GM19193 (cell line): ENCODE measurements around the gene VIPR2.

Experiments
- POLR2A ChIP-seq: IDR thresholded peaks from 4 replicates; pipeline ENCODE4 v1.6.1; 2011; ENCODE audit not compliant: insufficient read depth, insufficient read length; ENCODE audit errors: extremely low read depth

Gene VIPR2

GRCh38 chr7:159040912-159041711 lies 103.6 kb downstream of the VIPR2 start:
- TF ChIP-seq POLR2A = no peak

DNA sequence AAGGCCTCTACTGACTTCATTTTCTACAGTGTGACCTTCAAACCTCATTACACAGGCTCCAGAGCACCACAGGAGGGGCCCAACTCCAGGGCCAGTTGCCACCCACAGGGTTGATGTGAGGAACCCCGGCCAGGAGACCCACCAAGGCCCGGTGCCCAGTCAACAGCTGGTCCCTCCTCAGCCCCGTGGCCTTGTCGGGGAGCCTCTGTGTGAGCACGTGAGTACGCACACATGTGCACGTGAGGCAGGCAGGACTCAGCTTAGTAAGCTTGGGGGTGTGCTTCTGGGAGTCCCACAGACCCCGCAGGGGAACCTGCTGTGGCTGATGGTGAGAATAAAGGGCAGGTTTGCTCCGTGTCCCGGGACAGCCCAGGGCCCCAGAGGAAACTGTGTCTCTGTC lies 104.5 kb downstream of the VIPR2 start:
- no peak for TF ChIP-seq POLR2A

GRCh38 chr7:159039716-159040115 lies 105.0 kb downstream of the VIPR2 start:
- no peak for TF ChIP-seq POLR2A

DNA sequence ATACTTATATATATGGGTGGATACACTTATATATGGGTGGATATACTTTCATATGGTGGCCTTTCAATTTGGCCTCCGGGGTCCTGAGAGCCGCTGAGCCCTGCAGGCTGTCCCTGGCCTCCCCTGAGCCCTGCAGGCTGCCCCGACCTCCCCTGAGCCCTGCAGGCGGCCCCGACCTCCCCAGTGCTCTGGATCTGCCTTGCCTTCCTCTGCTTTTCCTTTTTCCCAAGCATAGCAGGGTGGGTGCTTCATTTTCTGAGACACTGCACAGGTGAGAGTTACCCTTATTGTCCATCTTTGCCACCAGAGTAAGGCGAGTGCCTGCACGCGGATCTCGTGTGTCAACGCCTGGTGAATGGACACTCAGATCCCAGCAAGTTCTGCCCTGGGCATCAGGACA lies 106.6 kb downstream of the VIPR2 start:
- TF ChIP-seq POLR2A = no peak

- TF ChIP-seq POLR2A = no peak
Measured at GRCh38 chr7:159036916-159037605, 107.6 kb downstream of the VIPR2 start.

DNA sequence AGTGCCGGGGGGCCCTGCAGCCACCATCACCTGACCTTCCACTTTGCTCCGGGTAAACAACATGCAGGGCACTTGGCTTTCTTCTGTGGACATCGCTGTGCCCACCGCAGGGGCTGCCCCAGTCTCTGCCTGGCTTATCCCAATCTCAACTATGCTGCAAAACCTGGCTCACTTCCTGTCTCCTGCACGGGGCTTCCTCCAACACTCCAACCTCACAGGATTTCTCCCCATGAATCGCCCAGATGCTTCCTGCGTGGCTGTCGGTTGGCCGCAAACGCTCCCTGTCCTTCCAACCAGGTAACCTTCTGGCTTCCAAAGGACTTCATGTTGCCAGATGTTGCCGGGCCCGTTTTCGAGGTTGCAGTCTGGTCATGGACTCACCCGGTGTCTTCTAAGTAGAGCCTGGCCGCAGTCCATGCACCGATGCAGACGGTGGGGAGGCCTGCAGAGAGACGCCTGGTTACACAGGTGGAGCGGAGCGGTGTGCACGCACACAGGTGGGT lies 109.0 kb downstream of the VIPR2 start:
- no peak for TF ChIP-seq POLR2A

- no peak for TF ChIP-seq POLR2A
Measured at GRCh38 chr7:159034988-159035387, 109.7 kb downstream of the VIPR2 start.

GRCh38 chr7:159034394-159034793 lies 110.3 kb downstream of the VIPR2 start:
- no peak for TF ChIP-seq POLR2A

GRCh38 chr7:159033956-159034355 lies 110.7 kb downstream of the VIPR2 start:
- TF ChIP-seq POLR2A = no peak

GRCh38 chr7:159033473-159033825 lies 111.2 kb downstream of the VIPR2 start:
- TF ChIP-seq POLR2A = no peak

DNA sequence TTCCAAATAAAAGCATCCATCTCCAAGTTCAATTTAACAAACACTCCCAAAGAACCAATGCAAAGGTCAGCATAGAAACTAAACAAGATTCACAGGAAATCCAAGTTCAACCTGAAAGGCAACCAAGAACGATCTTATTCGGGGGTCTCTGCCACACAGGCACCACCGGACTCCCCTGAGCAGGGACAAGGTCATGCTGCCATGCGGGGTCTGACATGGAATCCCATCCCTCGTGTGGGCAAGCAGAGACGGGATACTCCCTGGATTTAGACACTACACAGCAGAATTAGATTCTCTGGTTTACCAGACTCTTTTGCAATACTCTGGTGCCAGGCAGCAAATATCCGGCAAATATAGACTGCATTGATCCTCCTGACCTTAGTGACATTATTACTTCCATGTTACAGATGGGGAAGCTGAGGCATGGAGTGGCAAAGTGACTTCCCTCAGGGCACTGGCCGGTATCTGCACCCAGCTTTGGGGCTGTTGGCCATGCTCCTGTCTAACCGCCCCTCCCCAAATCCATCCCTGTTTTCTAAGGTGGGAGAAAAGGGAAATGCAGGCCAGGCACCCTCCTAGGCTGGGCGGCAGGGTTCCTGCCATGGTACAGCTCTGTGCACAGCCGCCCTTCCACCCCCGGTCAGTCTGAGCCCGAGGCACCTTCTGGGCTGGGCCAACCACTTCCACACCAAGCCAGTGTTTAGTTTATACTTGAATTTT lies 111.8 kb downstream of the VIPR2 start:
- TF ChIP-seq POLR2A = no peak

- no peak for TF ChIP-seq POLR2A
Measured at GRCh38 chr7:159032322-159032721, 112.3 kb downstream of the VIPR2 start.

- TF ChIP-seq POLR2A = no peak
Measured at GRCh38 chr7:159031750-159032149, 112.9 kb downstream of the VIPR2 start.

DNA sequence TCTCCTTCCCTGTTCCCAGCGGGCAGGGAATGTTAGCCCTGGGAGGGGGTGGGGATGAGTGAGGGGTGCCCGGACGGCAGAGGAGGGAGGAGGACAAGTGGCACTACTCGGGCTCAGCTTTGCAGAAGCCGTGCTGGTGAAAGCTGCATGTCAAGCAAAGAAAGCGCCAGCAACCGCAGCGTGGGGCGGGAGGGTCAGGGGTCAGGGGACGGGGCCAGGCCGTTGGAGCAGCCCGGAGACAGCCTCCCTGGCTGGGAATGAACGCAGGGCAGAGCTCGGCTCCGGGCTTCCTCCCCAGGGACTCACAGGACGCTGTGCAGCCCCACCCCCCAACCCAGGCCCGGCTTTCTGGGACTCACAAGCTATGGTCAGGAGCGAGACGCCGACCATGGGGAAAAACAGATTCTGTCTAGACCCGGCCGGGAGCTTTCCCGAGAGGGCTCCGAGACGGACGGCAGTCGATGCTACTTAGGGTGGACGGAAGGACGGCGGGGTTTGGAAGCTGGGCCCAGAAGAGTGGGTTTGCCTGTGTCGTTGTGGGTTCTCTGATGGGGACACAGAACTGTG lies 113.4 kb downstream of the VIPR2 start:
- no peak for TF ChIP-seq POLR2A

GRCh38 chr7:159030490-159031134 lies 114.1 kb downstream of the VIPR2 start:
- TF ChIP-seq POLR2A = no peak
